Measurements from ENCODE around the gene DES.

The DES gene

GRCh38 chr2:219441451-219442255, 23.5 kb downstream of the DES start:
- DNase-seq, result no peak

- no peak for DNase-seq
These were observed 24.3 kb downstream of the DES start for GRCh38 chr2:219442256-219443015.

GRCh38 chr2:219443016-219443696, 25.0 kb downstream of the DES start:
- no peak for DNase-seq

GRCh38 chr2:219443697-219444023, 25.5 kb downstream of the DES start:
- DNase-seq, result no peak

- no peak for DNase-seq
These were observed 26.5 kb downstream of the DES start for GRCh38 chr2:219444566-219445091.

DNA sequence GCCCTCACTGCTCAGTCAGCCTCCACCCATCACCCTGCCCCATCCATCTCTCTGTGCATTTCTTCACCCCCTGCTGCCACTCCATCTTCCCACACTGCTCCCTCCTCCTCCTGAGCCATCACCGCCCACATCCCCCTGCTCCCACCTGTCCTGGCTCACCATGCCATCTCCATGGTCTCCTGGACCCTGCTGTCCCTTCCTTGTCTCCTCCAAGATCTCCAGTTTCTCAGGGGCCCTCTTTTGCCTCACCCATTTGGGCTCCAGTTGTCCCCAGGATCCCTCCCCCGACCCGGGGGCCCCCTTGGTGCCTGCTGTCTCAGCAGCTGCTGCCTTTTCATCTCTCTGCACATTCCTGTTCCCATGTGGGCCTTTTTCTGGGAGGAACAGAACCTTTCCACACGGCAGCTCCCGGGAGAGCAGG, 27.1 kb downstream of the DES start:
- no peak for DNase-seq

DNA sequence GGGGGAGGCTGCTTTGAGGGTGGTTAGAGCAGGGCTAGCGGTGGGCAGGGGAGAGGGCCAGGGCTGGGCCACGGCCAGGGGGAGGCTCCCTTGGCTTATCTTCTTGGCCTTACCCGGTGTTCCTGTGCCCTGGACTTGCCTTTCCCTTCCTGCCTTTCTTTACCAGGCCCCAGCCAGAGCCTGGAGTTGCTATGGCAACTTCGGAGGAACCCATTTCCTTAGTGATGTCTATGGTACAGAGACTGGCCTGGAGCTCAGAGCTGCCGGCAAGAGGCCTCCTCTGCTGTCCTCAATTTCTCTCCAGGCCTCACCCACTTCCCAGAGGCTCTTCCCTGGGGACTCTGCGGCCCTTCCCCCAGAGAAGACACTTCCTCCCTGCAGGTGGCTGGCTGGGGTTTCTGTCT, 27.9 kb downstream of the DES start:
- no peak for DNase-seq

DNA sequence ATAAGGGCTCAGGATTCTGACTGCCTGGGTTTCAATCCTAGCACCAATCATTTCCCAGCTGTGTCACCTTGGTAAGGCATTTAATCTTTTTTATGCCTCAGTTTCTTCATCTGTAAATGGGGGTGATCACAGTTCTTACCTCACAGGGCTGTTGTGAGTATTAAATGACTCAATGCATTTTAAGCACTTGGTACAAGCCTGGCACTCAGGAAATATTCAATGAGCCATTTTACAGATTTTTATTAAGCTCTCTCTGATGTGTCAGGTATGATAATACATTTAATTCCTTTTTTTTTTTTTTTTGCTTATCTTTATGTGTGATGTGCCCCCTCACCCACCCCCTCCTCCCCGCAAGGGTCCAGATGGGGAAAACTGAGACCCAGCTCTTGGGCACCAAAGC, 28.5 kb downstream of the DES start:
- DNase-seq, result no peak

DNA sequence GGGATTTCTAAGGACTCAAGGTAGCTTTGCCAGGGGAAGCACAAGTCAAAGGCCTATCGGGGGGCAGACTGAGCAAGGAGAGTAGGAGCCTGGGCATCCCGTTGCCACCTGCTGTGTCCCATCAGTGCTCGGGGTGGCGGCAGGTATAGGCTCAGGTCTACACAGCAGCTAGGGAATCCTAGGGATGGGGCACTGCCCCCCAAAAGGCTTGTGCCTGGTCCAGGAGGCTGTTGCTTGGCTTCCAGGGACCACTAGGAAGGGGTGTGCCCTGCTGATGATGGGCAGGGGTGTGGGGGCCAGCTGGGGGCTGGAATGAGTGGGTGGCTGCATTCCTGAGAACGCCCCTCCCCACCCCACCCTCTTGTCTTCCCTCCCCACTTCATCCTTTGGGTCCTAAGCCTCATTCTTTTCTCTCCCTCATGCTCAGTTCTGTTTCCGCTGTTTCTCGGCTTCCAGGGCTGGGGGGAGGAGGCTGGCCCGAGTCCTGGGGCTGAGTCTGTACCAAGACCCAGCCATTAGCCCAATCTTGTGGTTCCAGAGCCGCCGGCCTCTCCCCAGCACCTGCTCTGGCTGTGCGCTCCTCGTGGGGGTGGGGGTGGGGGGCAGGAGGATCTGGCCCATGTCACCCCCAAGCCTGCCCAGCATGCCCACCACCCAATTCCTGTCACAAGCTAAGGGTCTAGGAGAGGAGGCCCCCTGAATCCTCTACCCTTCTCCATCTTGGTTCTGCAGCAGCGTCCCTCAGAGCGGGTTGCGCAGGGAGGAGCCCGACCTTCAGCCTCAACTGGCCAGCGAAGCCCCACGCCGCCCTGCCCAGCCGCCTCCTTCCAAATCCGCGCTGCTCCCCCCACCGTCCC, 29.3 kb downstream of the DES start:
- no peak for DNase-seq

DNA sequence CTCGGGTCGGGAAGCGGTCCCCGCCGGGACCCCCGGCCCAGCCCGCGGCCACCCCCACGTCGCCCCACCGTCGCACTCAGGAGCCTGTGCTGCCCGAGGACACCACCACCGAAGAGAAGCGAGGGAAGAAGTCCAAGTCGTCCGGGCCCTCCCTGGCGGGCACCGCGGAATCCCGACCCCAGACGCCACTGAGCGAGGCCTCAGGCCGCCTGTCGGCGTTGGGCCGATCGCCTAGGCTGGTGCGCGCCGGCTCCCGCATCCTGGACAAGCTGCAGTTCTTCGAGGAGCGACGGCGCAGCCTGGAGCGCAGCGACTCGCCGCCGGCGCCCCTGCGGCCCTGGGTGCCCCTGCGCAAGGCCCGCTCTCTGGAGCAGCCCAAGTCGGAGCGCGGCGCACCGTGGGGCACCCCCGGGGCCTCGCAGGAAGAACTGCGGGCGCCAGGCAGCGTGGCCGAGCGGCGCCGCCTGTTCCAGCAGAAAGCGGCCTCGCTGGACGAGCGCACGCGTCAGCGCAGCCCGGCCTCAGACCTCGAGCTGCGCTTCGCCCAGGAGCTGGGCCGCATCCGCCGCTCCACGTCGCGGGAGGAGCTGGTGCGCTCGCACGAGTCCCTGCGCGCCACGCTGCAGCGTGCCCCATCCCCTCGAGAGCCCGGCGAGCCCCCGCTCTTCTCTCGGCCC, 30.1 kb downstream of the DES start:
- DNase-seq, result no peak

GRCh38 chr2:219448776-219449341, 30.7 kb downstream of the DES start:
- DNase-seq, result no peak

GRCh38 chr2:219449609-219450008, 31.4 kb downstream of the DES start:
- no peak for DNase-seq

DNA sequence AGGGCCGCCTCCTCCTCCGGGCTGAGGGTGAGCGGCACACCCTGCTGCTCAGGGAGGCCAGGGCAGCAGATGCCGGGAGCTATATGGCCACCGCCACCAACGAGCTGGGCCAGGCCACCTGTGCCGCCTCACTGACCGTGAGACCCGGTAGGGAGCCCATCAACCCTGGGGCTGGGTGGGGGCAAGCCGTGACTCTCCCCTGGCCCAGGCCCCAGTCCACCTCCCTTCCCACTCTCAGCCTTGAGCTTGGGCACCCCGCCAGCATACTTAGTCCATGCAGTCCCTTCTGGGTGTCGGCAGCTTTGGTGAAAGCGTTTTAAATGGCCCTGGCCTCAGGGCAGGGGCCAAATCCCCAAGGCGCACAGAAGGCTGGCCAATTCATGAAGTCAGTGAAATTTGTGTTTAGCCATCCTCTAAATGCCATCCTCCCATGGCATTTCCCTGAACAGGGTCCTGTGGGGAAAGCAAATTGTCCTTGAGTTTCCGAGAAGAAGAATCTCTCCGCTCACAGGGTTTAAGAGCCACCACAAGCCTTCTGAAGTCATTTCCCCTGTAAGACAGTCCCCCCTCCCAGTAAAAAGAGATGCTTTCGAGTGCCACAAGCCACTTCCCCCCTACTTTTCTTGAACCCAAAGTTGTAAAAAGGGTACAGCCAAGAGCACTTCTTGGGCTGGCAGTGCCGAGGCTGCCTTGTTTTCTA, 33.6 kb downstream of the DES start:
- DNase-seq, result no peak

DNA sequence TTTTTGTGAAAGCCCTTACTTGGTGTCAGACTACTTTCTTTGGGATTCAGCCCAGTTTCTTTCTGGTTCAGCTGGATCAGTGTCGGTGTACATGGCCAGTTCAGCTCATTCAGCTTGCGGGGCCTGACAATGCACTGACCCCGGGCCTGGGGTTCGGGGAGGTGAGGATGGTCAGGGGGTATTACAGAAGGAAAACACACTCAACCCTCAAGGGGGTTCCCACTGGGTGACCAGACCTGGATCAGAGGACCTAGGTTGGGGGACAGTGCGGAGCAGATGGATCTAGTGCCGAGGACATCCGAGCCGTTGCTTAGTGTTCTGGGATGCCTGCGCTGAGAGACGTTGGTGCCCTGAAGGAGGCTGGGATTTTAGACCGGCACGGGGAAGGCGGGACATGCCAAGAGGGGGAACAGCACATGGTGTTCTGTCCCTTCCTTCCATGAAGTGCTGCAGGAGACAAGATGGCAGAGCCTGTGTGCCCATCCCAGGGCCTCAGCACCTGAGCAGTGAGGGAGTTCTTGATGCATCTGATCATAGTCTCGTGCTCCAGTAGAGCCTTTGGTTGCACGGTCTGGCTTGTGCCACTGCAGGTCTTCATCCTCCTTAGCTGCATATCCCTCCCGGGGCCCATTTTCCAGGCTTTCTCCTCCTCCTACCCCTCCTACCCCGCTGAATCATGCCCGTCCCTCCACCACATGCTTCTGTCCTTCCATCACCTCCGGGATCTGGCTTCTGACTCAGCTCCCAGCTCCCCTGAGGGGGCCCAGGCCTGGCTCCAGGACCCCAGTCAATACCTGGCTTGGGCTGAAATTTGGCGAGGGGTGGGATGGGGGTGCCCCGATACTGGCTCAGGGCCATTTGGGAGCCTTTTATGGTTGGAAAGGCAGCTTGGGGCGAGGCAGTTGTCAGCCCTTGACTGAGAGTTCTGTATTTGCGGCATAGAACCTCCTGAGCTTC, 34.5 kb downstream of the DES start:
- DNase-seq, result no peak

DNA sequence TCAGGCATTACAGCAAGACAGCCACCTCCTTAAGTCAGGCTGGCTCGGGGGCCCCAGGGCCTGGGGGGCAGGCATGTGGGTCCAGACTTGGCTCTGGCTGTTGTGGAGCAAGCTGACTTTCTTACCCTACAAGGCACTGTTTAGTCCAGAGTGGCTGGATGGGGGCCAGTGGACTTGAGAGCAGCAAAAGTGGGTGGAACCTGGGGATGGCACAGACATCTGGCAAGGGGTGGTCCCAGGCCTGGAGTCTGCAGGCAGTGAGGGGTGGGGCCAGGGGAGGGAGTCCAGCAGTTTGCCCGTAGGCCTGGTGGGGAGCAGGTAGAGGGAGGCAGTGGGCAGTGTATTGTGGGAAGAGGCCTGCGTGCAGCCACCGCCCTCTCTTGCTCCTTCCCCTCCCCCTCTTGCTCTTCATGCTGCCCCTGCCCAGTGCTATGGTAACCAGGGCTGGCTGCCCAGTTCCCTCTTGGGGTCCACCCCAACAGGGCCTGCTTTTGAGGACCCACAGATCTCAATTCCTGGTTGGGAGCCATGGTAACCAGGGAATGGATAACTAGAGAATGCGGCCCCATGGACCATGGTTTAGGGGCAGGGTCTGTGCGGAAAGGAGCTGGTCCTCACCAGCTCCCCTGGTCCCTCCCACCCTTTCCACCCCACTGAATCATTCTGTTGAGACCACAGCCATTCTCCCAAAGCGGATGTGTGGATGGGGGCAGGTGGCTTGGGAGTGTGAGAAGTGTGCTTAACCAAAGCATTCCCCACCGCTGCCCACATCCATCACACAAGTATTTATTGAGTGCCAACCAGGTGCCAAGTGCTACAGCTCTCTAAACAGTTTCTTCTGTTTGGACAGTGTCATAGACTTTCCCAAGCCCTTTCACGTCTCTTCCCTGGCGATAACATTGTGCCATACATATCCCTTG, 35.8 kb downstream of the DES start:
- no peak for DNase-seq

GRCh38 chr2:219455581-219455980, 37.4 kb downstream of the DES start:
- no peak for DNase-seq

GRCh38 chr2:219457784-219458369, 39.7 kb downstream of the DES start:
- DNase-seq, result no peak

DNA sequence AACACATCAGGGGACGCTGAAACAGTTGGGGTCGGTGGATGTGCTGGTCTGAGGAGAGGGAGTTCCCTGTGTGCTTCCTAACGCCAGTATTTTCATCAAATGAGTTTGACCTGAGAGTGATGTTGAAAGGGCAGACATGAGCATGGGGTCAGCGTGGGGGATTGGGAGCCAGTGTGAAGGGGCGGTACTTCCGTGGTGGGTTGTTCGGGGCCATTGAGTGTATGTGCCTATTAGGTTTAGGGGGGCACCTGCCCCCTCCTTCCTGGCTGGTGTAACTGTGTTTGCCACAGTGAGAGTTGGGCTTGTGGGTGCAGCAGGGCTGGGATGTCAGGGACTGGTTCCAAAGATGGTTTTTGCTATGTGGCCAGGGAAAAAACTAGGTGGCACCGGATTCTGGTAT, 40.8 kb downstream of the DES start:
- no peak for DNase-seq

Data from cortex of kidney (tissue), 1 donor.